Nephron (organoid): Measurements from ENCODE around the gene USH2A.

ENCODE experiments used
- H3K27ac Mint-ChIP-seq, 3 experiments: 2 replicates each; pipeline ENCODE4 v1.8.0; 2020; ENCODE audit warnings: mixed read lengths in 3 of 3, mild to moderate bottlenecking in 2 of 3, moderate library complexity in 1 of 3
- H3K27me3 Mint-ChIP-seq: 2 replicates; pipeline ENCODE4 v1.8.0; 2021; ENCODE audit warnings: low read depth, mild to moderate bottlenecking, moderate library complexity, mixed read lengths
- H3K36me3 Mint-ChIP-seq: 2 replicates; pipeline ENCODE4 v1.8.0; 2020; ENCODE audit warnings: low read depth, mixed read lengths
- H3K4me1 Mint-ChIP-seq: 2 replicates; pipeline ENCODE4 v1.8.0; 2020; ENCODE audit warnings: mixed read lengths
- H3K4me3 Mint-ChIP-seq, 3 experiments: 2 replicates each; pipeline ENCODE4 v1.8.0; 2020; ENCODE audit warnings: mild to moderate bottlenecking in 3 of 3, mixed read lengths in 3 of 3, moderate library complexity in 2 of 3
- H3K9me3 Mint-ChIP-seq: 2 replicates; pipeline ENCODE4 v1.8.0; 2020; ENCODE audit warnings: mixed read lengths
- TF ChIP-seq, protein P1 (sequence below), 3 experiments: fragments of 200-600 bp; sonication (generic); IDR thresholded peaks; one replicate each; pipeline ENCODE4 v1.5.0; 2021; ENCODE audit warnings: antibody characterized with exemption in 3 of 3; ENCODE audit not compliant: unreplicated experiment in 3 of 3

USH2A gene

GRCh38 chr1:216057947-216058346 lies 365.3 kb downstream of the USH2A start:
- H3K9me3 Mint-ChIP-seq = no peaks in the 10 kb centered on the region
- H3K27me3 Mint-ChIP-seq = no peaks in the 10 kb centered on the region
- H3K27ac Mint-ChIP-seq = no peak overlapping the region
- no peaks in the 10 kb centered on the region for H3K36me3 Mint-ChIP-seq
- H3K4me3 Mint-ChIP-seq = no peak overlapping the region
- TF ChIP-seq, protein P1, sequence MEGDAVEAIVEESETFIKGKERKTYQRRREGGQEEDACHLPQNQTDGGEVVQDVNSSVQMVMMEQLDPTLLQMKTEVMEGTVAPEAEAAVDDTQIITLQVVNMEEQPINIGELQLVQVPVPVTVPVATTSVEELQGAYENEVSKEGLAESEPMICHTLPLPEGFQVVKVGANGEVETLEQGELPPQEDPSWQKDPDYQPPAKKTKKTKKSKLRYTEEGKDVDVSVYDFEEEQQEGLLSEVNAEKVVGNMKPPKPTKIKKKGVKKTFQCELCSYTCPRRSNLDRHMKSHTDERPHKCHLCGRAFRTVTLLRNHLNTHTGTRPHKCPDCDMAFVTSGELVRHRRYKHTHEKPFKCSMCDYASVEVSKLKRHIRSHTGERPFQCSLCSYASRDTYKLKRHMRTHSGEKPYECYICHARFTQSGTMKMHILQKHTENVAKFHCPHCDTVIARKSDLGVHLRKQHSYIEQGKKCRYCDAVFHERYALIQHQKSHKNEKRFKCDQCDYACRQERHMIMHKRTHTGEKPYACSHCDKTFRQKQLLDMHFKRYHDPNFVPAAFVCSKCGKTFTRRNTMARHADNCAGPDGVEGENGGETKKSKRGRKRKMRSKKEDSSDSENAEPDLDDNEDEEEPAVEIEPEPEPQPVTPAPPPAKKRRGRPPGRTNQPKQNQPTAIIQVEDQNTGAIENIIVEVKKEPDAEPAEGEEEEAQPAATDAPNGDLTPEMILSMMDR (IDR thresholded peaks at IDR 0.05; ENCODE audit: unreplicated experiment in 3 of 3) = no peak
- H3K4me1 Mint-ChIP-seq = no peaks in the 10 kb centered on the region

- no peaks in the 10 kb centered on the region for H3K36me3 Mint-ChIP-seq
- H3K4me1 Mint-ChIP-seq = no peaks in the 10 kb centered on the region
- H3K27ac Mint-ChIP-seq = no peak overlapping the region
- no peak overlapping the region for H3K4me3 Mint-ChIP-seq
- TF ChIP-seq, protein P1 (IDR thresholded peaks at IDR 0.05; ENCODE audit: unreplicated experiment in 3 of 3) = no peak
- H3K9me3 Mint-ChIP-seq = no peaks in the 10 kb centered on the region
- H3K27me3 Mint-ChIP-seq = no peaks in the 10 kb centered on the region
Measured at GRCh38 chr1:216057063-216057462, 366.2 kb downstream of the USH2A start.

GRCh38 chr1:216055004-216055403 lies 368.2 kb downstream of the USH2A start:
- no peak overlapping the region for H3K27ac Mint-ChIP-seq
- H3K9me3 Mint-ChIP-seq = no peaks in the 10 kb centered on the region
- H3K27me3 Mint-ChIP-seq = no peaks in the 10 kb centered on the region
- H3K36me3 Mint-ChIP-seq = no peaks in the 10 kb centered on the region
- TF ChIP-seq, protein P1 (IDR thresholded peaks at IDR 0.05; ENCODE audit: unreplicated experiment in 3 of 3) = no peak
- H3K4me3 Mint-ChIP-seq = no peak overlapping the region
- H3K4me1 Mint-ChIP-seq = no peaks in the 10 kb centered on the region

DNA sequence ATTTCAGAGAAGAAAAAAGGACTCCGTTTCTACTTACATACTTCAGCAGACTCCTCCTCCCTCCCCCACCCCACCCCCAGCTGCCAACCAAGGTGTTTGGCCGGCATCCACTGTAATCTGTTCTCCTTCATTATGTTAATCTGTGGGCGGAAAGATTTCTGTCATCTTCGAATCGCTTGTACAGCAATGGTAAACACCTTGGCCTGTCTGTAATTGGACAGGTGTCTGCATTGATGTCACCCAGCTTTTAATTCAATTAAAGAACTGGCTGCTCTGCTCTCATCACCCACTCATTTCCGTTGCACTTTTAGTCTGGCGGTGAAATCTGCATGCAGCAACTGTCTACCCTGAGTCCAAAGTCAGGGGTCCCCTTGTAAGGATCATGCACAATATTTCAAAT lies 368.6 kb downstream of the USH2A start:
- no peaks in the 10 kb centered on the region for H3K27me3 Mint-ChIP-seq
- no peak overlapping the region for H3K27ac Mint-ChIP-seq
- no peaks in the 10 kb centered on the region for H3K4me1 Mint-ChIP-seq
- TF ChIP-seq, protein P1 (IDR thresholded peaks at IDR 0.05; ENCODE audit: unreplicated experiment in 3 of 3) = no peak
- no peaks in the 10 kb centered on the region for H3K9me3 Mint-ChIP-seq
- H3K4me3 Mint-ChIP-seq = no peak overlapping the region
- no peaks in the 10 kb centered on the region for H3K36me3 Mint-ChIP-seq

- Mint-ChIP-seq H3K4me1 (no peaks in the 10 kb centered on the region), H3K9me3 (no peaks in the 10 kb centered on the region), H3K4me3 (no peak overlapping the region), H3K27ac (no peak overlapping the region), H3K36me3 (no peaks in the 10 kb centered on the region), H3K27me3 (no peaks in the 10 kb centered on the region)
- TF ChIP-seq, protein P1 (IDR thresholded peaks at IDR 0.05; ENCODE audit: unreplicated experiment in 3 of 3) = no peak
Measured at GRCh38 chr1:216051071-216051470, 372.2 kb downstream of the USH2A start.

DNA sequence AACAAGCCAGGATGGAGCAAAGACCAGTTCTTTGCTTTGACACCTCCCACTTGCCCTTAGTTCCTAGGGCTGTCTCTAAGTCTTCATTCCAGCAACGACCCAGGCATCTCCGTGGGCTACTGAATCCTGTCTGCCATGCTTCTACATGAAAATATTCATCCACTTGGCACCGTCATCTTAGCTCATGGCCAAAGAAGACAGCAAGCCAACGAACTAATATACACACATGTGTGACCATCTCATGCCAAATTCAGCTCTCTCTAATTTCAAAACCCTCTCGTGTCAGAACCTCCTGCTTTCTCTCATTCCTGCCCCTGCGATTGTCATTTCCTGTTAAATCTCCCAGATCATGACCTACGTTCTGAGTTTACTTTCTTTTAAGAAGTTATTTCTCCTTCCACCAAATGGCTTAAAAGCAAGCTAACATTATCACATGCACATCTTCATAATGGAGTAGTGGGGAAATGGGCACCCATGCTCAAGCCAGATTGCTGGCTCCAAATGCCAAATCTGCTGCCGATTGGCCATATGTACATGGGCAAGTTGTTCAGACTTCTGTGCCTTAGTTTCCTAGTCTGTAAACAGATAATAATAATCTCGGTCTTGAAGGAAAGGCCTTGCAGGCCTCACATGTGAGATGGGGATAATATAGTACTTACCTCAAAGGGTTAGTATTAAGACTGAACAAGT lies 373.4 kb downstream of the USH2A start:
- Mint-ChIP-seq H3K27me3 (no peaks in the 10 kb centered on the region), H3K4me3 (no peak overlapping the region), H3K9me3 (no peaks in the 10 kb centered on the region), H3K27ac (no peak overlapping the region), H3K4me1 (no peaks in the 10 kb centered on the region), H3K36me3 (no peaks in the 10 kb centered on the region)
- TF ChIP-seq, protein P1 (IDR thresholded peaks at IDR 0.05; ENCODE audit: unreplicated experiment in 3 of 3) = no peak
